BE2C (cell line): Measurements from ENCODE around the gene PANK1. TPM values are rescaled to one million over a fixed set of nuclear protein-coding genes. Genes with fewer than 3 reads are reported as not detected.

Experiments used
- DNase-seq: peaks from one replicate; pipeline ENCODE4 v3.0.0-alpha.2; 2020
- H3K27me3 ChIP-seq: fragments of 250-450 bp; sonication (Bioruptor Pico); 2 replicates; pipeline ENCODE4 v1.5.1; 2020; ENCODE audit warnings: mild to moderate bottlenecking
- H3K36me3 ChIP-seq: fragments of 250-450 bp; sonication (Bioruptor Pico); 2 replicates; pipeline ENCODE4 v1.5.1; 2020; ENCODE audit warnings: mild to moderate bottlenecking
- H3K4me1 ChIP-seq: fragments of 250-450 bp; sonication (Bioruptor Pico); 2 replicates; pipeline ENCODE4 v1.5.1; 2020
- H3K4me3 ChIP-seq: 2 replicates; pipeline ENCODE4 v1.5.1; 2011; ENCODE audit warnings: low read depth, low read length
- H3K9me3 ChIP-seq: fragments of 250-450 bp; sonication (Bioruptor Pico); 2 replicates; pipeline ENCODE4 v1.5.1; 2020
- CTCF ChIP-seq: IDR thresholded peaks from 2 replicates; pipeline ENCODE4 v1.5.1; 2012; ENCODE audit warnings: mild to moderate bottlenecking, low read depth, low read length
- polyA plus RNA-seq: library from polyadenylated mRNA; unstranded; fragments of >200 nt; gene quantifications from one replicate; pipeline ENCODE4 v1.2.1, GENCODE V29; 2012; ENCODE audit warnings: low read depth, missing spikeins; ENCODE audit not compliant: insufficient read length, insufficient read depth

PANK1 gene
- 9.7 TPM for polyA plus RNA-seq

GRCh38 chr10:89644967-89645741 is at the start of gene PANK1:
TSS of gene PANK1 (minus strand) at chr10:89645242. CDS start at chr10:89644891, 351 bp downstream.
- TF ChIP-seq CTCF = no peak
- H3K9me3 ChIP-seq = no peaks in the 10 kb centered on the region
- no peaks in the 10 kb centered on the region for H3K27me3 ChIP-seq
- peaks cover 3% of the 10 kb centered on the region; the same call in 1 of the 2 replicates for H3K36me3 ChIP-seq
- H3K4me1 ChIP-seq = peaks cover 7% of the 10 kb centered on the region
- H3K4me3 ChIP-seq = peak within 1 kb of the TSS; percentile 81
- DNase-seq = peak; percentile 83

- Histone ChIP-seq H3K9me3 (no peaks in the 10 kb centered on the region), H3K27me3 (no peaks in the 10 kb centered on the region), H3K4me1 (no peaks in the 10 kb centered on the region), H3K36me3 (no peaks in the 10 kb centered on the region), H3K4me3 (no peak overlapping the region)
- no peak for TF ChIP-seq CTCF
- DNase-seq = no peak
Observed at GRCh38 chr10:89693176-89693575, 48.1 kb upstream of the PANK1 start.

GRCh38 chr10:89692416-89692815 is 47.4 kb upstream of the PANK1 start:
- Histone ChIP-seq H3K4me3 (no peak overlapping the region), H3K9me3 (no peaks in the 10 kb centered on the region), H3K27me3 (no peaks in the 10 kb centered on the region), H3K4me1 (no peaks in the 10 kb centered on the region), H3K36me3 (no peaks in the 10 kb centered on the region)
- TF ChIP-seq CTCF = no peak
- DNase-seq = no peak

GRCh38 chr10:89690027-89690426 is 45.0 kb upstream of the PANK1 start:
- Histone ChIP-seq H3K4me3 (no peak overlapping the region), H3K27me3 (no peaks in the 10 kb centered on the region), H3K4me1 (no peaks in the 10 kb centered on the region), H3K9me3 (no peaks in the 10 kb centered on the region), H3K36me3 (no peaks in the 10 kb centered on the region)
- no peak for TF ChIP-seq CTCF
- DNase-seq = no peak

GRCh38 chr10:89685936-89686335 is 40.9 kb upstream of the PANK1 start:
- no peak overlapping the region for H3K4me3 ChIP-seq

More at GRCh38 chr10:89685936-89686335, 40.9 kb upstream of the PANK1 start:
- H3K4me1 ChIP-seq = no peaks in the 10 kb centered on the region
- H3K27me3 ChIP-seq = no peaks in the 10 kb centered on the region
- no peak for DNase-seq
- H3K36me3 ChIP-seq = no peaks in the 10 kb centered on the region
- no peaks in the 10 kb centered on the region for H3K9me3 ChIP-seq
- no peak for TF ChIP-seq CTCF
